IMR-90 (cell line): ENCODE results near the gene TBC1D4. TPM values are rescaled to one million over a fixed set of nuclear protein-coding genes. Genes with fewer than 3 reads are reported as not detected.

ENCODE experiments used
- ATAC-seq: fragments of 200-7000 bp; cut with Tn5 transposase; 2 replicates; pipeline ENCODE4 v1.9.1; 2020; ENCODE audit warnings: low read depth, mild to moderate bottlenecking, moderate library complexity
- BruUV-seq: library from RNA; stranded (reverse); fragments of 400-500 nt; replicated peaks from 2 replicates; lab custom pipeline; 2021; lab: Mats Ljungman, UMichigan
- CTCF ChIA-PET: fragments of 300-600 bp; formaldehyde crosslinking; extraction: SDS; loops from one replicate; lab custom pipeline; 2021; ENCODE audit warnings: antibody characterized with exemption; lab: Yijun Ruan, JAX
- POLR2A ChIA-PET: fragments of 300-600 bp; sonication (Branson Sonifier 250); formaldehyde crosslinking; loops from one replicate; lab custom pipeline; 2022; ENCODE audit warnings: antibody characterized with exemption; ENCODE audit not compliant: unreplicated experiment; lab: Charles Lee
- DNase-seq: peaks from one replicate; pipeline ENCODE4 v3.0.0; 2013
- H2AFZ ChIP-seq: replicated peaks from 2 replicates; pipeline ENCODE3; 2013; ENCODE audit warnings: low read length, mild to moderate bottlenecking; ENCODE audit not compliant: poor library complexity
- H2AK5ac ChIP-seq: 2 replicates; pipeline ENCODE4 v1.6.1; 2013; ENCODE audit warnings: low read depth, low read length, inconsistent platforms
- H2AK9ac ChIP-seq: replicated peaks from 2 replicates; pipeline ENCODE3; 2013; ENCODE audit warnings: mild to moderate bottlenecking, low read depth, low read length, moderate library complexity; ENCODE audit not compliant: poor library complexity
- H2BK120ac ChIP-seq: 2 replicates; pipeline ENCODE4 v1.6.1; 2013; ENCODE audit warnings: low read depth, low read length, inconsistent platforms
- H2BK15ac ChIP-seq: 3 replicates; pipeline ENCODE4 v1.6.1; 2013; ENCODE audit warnings: low read depth, low read length, inconsistent platforms
- H2BK20ac ChIP-seq: 2 replicates; pipeline ENCODE4 v1.6.1; 2013; ENCODE audit warnings: low read depth, mild to moderate bottlenecking, inconsistent platforms, low read length, moderate library complexity
- H2BK5ac ChIP-seq: 2 replicates; pipeline ENCODE4 v1.6.1; 2013; ENCODE audit warnings: mild to moderate bottlenecking, low read depth, low read length, inconsistent platforms; ENCODE audit not compliant: poor library complexity, severe bottlenecking
- H3K14ac ChIP-seq: replicated peaks from 2 replicates; pipeline ENCODE4 v1.6.1; 2013; ENCODE audit warnings: low read depth, low read length, inconsistent platforms
- H3K18ac ChIP-seq: 2 replicates; pipeline ENCODE4 v1.6.1; 2013; ENCODE audit warnings: low read depth, low read length, control low read depth
- H3K23ac ChIP-seq: 2 replicates; pipeline ENCODE4 v1.6.1; 2013; ENCODE audit warnings: low read depth, low read length, inconsistent platforms
- H3K27ac ChIP-seq: 2 replicates; pipeline ENCODE4 v1.5.1; 2013; ENCODE audit warnings: mild to moderate bottlenecking, control low read depth, low read length; ENCODE audit not compliant: insufficient read depth
- H3K27me3 ChIP-seq: 2 replicates; pipeline ENCODE4 v1.6.1; 2013; ENCODE audit warnings: low read length; ENCODE audit not compliant: control insufficient read depth, insufficient read depth
- H3K36me3 ChIP-seq: 2 replicates; pipeline ENCODE4 v1.6.1; 2013; ENCODE audit warnings: low read length, mixed read lengths; ENCODE audit not compliant: control insufficient read depth, insufficient read depth
- H3K4ac ChIP-seq: 2 replicates; pipeline ENCODE4 v1.6.1; 2013; ENCODE audit warnings: low read depth, low read length, inconsistent platforms
- H3K4me1 ChIP-seq: 2 replicates; pipeline ENCODE4 v1.6.1; 2013; ENCODE audit warnings: low read length, mixed read lengths; ENCODE audit not compliant: control insufficient read depth, insufficient read depth
- H3K4me2 ChIP-seq: 2 replicates; pipeline ENCODE4 v1.6.1; 2013; ENCODE audit warnings: low read depth, mild to moderate bottlenecking, control low read depth, low read length, moderate library complexity
- H3K4me3 ChIP-seq: 2 replicates; pipeline ENCODE4 v1.5.1; 2013; ENCODE audit warnings: low read depth, mild to moderate bottlenecking, control low read depth, low read length, moderate library complexity; ENCODE audit not compliant: insufficient read depth
- H3K56ac ChIP-seq: 2 replicates; pipeline ENCODE4 v1.6.1; 2013; ENCODE audit warnings: low read length, inconsistent platforms; ENCODE audit not compliant: insufficient read depth; ENCODE audit errors: extremely low read depth
- H3K79me1 ChIP-seq, 2 experiments: 2 replicates each; pipeline ENCODE4 v1.6.1; 2013; ENCODE audit warnings: low read length in 2 of 2, inconsistent platforms in 1 of 2, low read depth in 1 of 2
- H3K9ac ChIP-seq: 2 replicates; pipeline ENCODE4 v1.6.1; 2013; ENCODE audit warnings: low read depth, low read length, control low read depth
- H3K9me1 ChIP-seq: 2 replicates; pipeline ENCODE4 v1.6.1; 2013; ENCODE audit warnings: low read length, inconsistent platforms; ENCODE audit not compliant: insufficient read depth
- H3K9me3 ChIP-seq: 2 replicates; pipeline ENCODE4 v1.6.1; 2013; ENCODE audit warnings: low read length; ENCODE audit not compliant: control insufficient read depth, insufficient read depth
- H4K20me1 ChIP-seq: 2 replicates; pipeline ENCODE4 v1.6.1; 2013; ENCODE audit warnings: low read length, inconsistent platforms; ENCODE audit not compliant: insufficient read depth
- H4K5ac ChIP-seq: 2 replicates; pipeline ENCODE4 v1.6.1; 2013; ENCODE audit warnings: mild to moderate bottlenecking, low read depth, low read length, control low read depth
- H4K8ac ChIP-seq, 2 experiments: 2 replicates each; pipeline ENCODE4 v1.6.1; 2013; ENCODE audit warnings: low read depth in 2 of 2, low read length in 2 of 2, control low read depth in 1 of 2, inconsistent platforms in 1 of 2
- H4K91ac ChIP-seq: 2 replicates; pipeline ENCODE4 v1.6.1; 2013; ENCODE audit warnings: low read depth, low read length, inconsistent platforms; ENCODE audit not compliant: insufficient read depth
- CEBPB ChIP-seq: IDR thresholded peaks from 2 replicates; pipeline ENCODE4 v1.6.1; 2012; ENCODE audit warnings: low read depth, low read length, improper control_type of control experiment
- FOS ChIP-seq: fragments of 150-350 bp; IDR thresholded peaks from 2 replicates; pipeline ENCODE4 v1.6.1; 2016; ENCODE audit warnings: low read depth, low read length
- WGBS, 2 experiments: methylation state at CpG; one replicate each; pipeline versions ENCODE4 v1.1.5 to v1.1.7; 2013; ENCODE audit warnings: missing lambda C conversion rate in 2 of 2; ENCODE audit not compliant: insufficient read length in 1 of 2; ENCODE audit errors: extremely low coverage in 2 of 2; 5-methylcytosine and 5-hydroxymethylcytosine counted together
- dilution Hi-C: fragments of 300-500 bp; cut with HindIII; formaldehyde crosslinking; loops from one replicate; pipeline ENCODE4 v1.14.3; 2018; ENCODE audit warnings: low sequenced_read_pairs; ENCODE audit not compliant: unreplicated experiment
- in situ Hi-C: fragments of 300-500 bp; cut with MboI; formaldehyde crosslinking; loops from 3 replicates; pipeline ENCODE4 v1.14.3; 2019; ENCODE audit warnings: low sequenced_read_pairs, inconsistent platforms, mixed read lengths
- intact Hi-C: fragments of 100-400 bp; cut with micrococcal nuclease; formaldehyde crosslinking; loops from 2 replicates; pipeline ENCODE4 v1.10.0; 2022
- polyA plus RNA-seq, 3 experiments: library from polyadenylated mRNA; depleted of rRNA; stranded (reverse); fragments of >200 nt; gene quantifications; 2 replicates each; pipeline ENCODE4 v1.2.3, GENCODE V29; 2012; ENCODE audit warnings: low replicate concordance in 1 of 3
- total RNA-seq: library from RNA; depleted of rRNA; stranded (reverse); fragments of >200 nt; gene quantifications from 2 replicates; pipeline ENCODE4 v1.2.3, GENCODE V29; 2012

The TBC1D4 gene
- total and polyA plus RNA-seq, 2 of the 4 experiments (the other 2 are of a cell fraction): 7.5 to 22.8 TPM

GRCh38 chr13:75339635-75340374 is 142.2 kb downstream of the TBC1D4 start:
- Histone ChIP-seq H3K27me3 (no peaks in the 10 kb centered on the region), H3K4me1 (peaks cover 2% of the 10 kb centered on the region; the same call in 1 of the 2 replicates), H2AK9ac (no peak overlapping the region), H3K36me3 (0 out of 2 replicates have a peak, but pooled peaks cover 4% of the 10 kb centered on the region), H3K18ac (no peak overlapping the region), H4K5ac (no peak overlapping the region), H3K4ac (no peak overlapping the region), H2BK15ac (no peak overlapping the region), H2AFZ (no peak overlapping the region), H2BK20ac (no peak overlapping the region), H4K20me1 (no peaks in the 10 kb centered on the region), H2BK5ac (no peak overlapping the region), H3K4me2 (no peak overlapping the region), H4K91ac (no peak overlapping the region), H3K9ac (no peak overlapping the region), H2AK5ac (no peak overlapping the region), H3K27ac (no peak overlapping the region), H3K79me1 (no peaks in the 10 kb centered on the region), H3K4me3 (no peak overlapping the region), H3K9me3 (no peaks in the 10 kb centered on the region), H3K9me1 (no peaks in the 10 kb centered on the region), H4K8ac (no peak overlapping the region), H3K14ac (no peak overlapping the region), H2BK120ac (no peak overlapping the region), H3K23ac (no peak overlapping the region), H3K56ac (no peak overlapping the region)
- DNase-seq: no peak
- in situ Hi-C loops: no loop called here
- no TSS peak for BruUV-seq
- no peak for ATAC-seq
- dilution Hi-C loops: no loop called here
- POLR2A ChIA-PET: no interaction called here
- CTCF ChIA-PET: interaction anchor here (0.6 kb wide), 1 partner anchor 115 kb away, joined by 3 read pairs; no protein-coding TSS in a partner anchor
- 93% methylated on average over 3 of the region's 7 CpGs; no CpG with 5 or more reads in 1 of the 2 experiments for WGBS, 2 experiments
- intact Hi-C loops: no loop called here
- peak; percentile 52 for TF ChIP-seq CEBPB
- TF ChIP-seq FOS: no peak
